C4-2B (cell line): ENCODE results near the gene DCAF5.

ENCODE experiments used
- H3K27ac ChIP-seq: fragments of 450-650 bp; 2 replicates; pipeline ENCODE4 v1.5.1; 2017
- ZFX ChIP-seq: fragments of 450-650 bp; IDR thresholded peaks from 2 replicates; pipeline ENCODE4 v1.6.1; 2017
- TF ChIP-seq, protein P1 (sequence below): fragments of 450-650 bp; conservative IDR thresholded peaks from 2 replicates; pipeline ENCODE4 v1.5.1; 2017; ENCODE audit warnings: mild to moderate bottlenecking

Gene DCAF5

DNA sequence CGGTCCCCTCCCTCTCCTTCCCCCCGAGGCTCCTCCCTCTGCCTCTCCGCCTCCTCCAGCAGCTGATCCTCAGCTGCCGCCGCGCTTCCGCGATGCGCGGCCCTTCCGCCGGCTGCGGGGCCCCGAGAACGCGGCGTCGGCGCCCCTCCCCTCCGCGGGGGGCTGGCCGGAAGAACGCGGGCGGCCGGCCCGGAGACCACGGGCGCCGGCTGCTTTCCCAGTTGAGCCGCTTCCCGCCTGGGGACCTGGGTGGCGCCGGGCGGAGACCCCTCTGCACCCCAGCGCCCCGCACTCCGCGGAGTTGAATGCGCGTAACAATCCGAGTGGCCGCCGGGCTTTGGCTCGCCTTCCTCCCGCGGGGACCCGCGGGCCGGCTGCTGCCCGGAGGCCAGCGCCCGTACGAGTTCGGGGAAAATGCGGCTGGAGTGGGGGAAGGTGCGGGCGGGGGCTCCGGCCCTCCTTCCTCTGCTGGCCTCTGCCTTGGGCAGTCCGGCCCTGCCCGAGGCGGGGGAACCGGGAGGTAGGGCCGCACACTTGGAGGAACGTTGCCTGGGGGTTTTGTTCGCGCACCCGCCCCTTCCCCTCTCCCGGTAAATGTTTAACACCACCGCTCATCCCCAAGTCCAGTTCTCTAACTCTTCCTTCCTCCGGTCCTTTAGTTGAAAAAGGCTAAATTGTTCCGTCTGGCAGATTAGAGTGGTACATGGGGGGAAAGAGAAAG lies 393 bp upstream of the DCAF5 start:
- TF ChIP-seq, protein P1, sequence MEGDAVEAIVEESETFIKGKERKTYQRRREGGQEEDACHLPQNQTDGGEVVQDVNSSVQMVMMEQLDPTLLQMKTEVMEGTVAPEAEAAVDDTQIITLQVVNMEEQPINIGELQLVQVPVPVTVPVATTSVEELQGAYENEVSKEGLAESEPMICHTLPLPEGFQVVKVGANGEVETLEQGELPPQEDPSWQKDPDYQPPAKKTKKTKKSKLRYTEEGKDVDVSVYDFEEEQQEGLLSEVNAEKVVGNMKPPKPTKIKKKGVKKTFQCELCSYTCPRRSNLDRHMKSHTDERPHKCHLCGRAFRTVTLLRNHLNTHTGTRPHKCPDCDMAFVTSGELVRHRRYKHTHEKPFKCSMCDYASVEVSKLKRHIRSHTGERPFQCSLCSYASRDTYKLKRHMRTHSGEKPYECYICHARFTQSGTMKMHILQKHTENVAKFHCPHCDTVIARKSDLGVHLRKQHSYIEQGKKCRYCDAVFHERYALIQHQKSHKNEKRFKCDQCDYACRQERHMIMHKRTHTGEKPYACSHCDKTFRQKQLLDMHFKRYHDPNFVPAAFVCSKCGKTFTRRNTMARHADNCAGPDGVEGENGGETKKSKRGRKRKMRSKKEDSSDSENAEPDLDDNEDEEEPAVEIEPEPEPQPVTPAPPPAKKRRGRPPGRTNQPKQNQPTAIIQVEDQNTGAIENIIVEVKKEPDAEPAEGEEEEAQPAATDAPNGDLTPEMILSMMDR, result no peak
- no peak for TF ChIP-seq ZFX
- H3K27ac ChIP-seq, result peak overlapping the region; percentile 82

DNA sequence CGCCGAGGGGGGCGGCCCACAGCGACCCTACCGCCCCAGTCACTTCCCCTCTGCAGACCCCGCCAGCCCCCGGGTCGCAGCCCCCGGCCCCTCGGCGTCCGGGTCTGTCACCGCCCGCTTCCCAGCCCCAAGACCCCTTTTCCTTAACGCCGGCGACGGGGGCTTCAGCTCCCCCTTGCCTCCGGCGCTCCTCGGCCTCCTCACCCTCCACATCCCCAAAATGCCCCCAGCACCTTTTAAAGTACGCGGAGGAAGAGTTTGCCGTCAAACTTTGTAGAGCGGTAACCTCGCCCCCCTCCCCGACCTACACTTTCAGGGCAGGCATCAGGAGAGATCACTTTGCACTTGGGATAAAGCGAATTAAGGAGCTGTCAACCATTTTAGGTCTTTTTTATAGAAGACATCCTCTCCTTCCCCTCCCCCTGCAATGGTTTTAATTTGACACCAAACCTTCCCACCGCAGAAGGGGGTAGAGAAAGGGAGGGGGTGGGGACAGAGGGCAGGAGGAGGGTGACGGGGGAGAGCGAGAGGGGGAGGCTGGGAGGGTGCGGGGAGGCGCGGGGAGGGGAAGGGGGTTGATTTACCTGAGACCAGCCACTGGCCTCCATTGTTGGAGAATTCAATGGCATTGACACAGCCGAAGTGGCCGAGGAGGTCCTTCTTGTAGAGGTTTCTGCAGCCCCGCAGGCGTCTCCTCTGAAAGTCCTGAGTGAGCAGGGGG lies 578 bp downstream of the DCAF5 start:
- no peak for TF ChIP-seq ZFX
- TF ChIP-seq, protein P1, result no peak
- H3K27ac ChIP-seq, result peak overlapping the region; percentile 82

DNA sequence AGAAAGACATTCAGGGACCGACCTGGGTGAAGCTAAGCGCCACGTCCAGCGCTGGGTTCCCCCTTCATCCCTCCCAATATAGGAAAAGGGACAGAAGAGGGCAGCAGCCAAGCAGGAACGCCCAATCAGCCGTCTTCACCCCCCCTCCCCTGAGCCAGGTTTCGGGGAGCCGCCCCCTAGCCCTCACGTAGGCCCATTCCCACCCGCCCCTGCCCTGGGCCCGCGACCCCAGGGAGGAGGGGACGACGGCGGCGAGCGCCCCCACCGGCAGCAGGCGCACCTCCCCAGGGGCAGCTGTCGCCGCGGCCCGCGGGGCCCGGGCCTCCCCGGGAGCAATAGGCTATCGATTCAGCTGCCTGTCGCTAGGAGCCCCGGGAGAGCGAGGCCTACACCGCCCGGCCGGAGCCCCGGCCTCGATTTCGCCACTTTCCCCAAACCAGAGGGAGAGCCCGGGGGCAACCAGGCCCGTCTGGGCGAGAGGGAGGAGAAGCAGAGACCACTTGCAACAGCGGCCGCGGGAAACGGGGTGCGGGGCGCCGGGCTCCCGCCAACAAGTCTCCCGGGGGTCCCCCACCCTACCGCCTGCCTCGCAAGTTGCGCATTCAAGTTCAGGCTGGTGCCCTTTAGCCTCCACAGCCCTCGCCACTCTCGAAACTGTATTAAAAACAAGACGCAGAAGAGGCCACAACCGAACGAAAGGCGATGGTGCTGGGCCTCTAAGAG lies 1.3 kb downstream of the DCAF5 start:
- TF ChIP-seq ZFX, result peak; percentile 100
- TF ChIP-seq, protein P1, result peak; percentile 79
- peak overlapping the region; percentile 82 for H3K27ac ChIP-seq

DNA sequence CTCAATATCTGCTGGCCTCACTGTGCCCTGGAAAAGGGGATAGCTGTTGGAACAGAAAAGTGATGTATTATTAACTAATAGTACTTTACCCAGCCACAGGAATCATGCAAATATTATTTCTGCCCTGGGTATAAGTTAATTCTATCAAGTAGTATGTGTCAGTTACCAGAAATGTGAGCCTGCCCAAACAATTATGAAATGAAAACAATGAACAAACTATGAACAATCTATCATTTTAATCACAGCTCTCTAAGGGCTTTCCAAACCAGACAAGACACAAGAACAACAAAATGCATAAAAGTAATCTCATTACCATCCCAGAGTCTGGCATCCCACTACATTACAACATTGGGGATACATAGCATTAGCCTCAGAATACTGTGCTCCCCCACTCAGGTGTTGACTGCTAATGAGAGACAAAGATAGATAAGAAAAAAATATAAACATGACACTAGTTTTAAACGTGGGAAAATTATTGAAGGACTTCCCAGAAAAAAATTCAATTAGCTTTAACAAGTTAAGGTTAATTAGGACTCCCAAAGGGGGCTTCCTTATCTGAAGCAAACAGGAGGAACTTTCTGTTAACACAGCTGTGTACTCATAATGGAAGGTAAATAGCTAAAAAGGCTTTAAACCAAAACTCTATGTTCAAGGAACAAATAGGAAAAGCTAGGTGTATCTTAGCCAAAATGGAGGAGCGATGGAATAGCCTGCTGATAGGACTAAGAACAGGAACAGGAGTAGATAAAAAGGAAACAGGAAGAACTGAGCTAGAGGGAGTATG lies 3.3 kb downstream of the DCAF5 start:
- no peak for TF ChIP-seq ZFX
- TF ChIP-seq, protein P1, result no peak
- H3K27ac ChIP-seq, result no peak overlapping the region

DNA sequence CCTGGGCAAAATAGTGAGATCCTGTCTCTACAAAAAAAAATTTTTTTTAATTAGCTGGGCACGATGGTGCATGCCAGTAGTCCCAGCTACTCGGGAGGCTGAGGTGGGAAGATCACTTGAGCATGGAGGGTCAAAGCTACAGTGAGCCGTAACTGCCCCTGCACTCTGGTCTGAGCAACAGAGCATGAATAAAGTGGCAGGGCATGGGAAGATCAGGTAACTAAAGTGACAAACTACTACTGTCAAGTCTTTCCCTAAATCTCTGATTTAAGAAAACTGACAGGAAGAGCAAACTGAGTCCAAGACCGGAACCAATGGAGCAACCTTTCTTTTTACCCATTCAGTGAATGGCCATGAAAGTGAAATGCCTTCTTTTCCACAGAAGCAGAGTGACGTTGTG lies 10.8 kb downstream of the DCAF5 start:
- TF ChIP-seq, protein P1, result no peak
- TF ChIP-seq ZFX, result no peak
- no peak overlapping the region for H3K27ac ChIP-seq

DNA sequence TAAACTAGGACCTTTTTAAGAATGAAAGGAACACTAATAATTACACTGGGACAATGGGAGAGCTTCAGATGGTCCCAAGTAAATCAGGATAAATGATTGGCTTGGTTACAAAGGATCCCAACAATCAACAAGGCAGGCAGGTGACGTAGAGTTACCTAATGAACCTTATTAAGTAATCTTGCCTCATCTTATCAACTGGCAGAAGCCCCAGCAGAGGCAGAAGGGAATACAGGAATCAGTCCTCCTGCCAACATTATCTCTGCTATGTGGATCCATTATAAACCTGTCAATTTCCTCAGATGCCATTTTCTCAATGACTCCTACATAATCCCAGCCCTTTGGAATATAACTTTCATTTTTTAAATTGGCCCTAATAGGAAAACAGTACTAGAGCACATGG lies 11.4 kb downstream of the DCAF5 start:
- H3K27ac ChIP-seq, result no peak overlapping the region
- TF ChIP-seq ZFX, result no peak
- TF ChIP-seq, protein P1, result no peak
